MCF 10A (cell line): ENCODE results near the gene CFAP210. TPM values are rescaled to one million over a fixed set of nuclear protein-coding genes. Genes with fewer than 3 reads are reported as not detected.

Source experiments
- Bru-seq: library from RNA; stranded (reverse); fragments of 400-500 nt; gene quantifications from one replicate; lab custom pipeline; 2021; lab: Mats Ljungman, UMichigan
- BruChase-seq, 2 experiments: library from RNA; stranded (reverse); fragments of 400-500 nt; gene quantifications; one replicate each; lab custom pipeline; 2021; lab: Mats Ljungman, UMichigan
- BruUV-seq: library from RNA; stranded (reverse); fragments of 400-500 nt; replicated peaks from 2 replicates; lab custom pipeline; 2021; lab: Mats Ljungman, UMichigan
- CTCF ChIA-PET: fragments of 300-600 bp; sonication (Branson Sonifier 250); formaldehyde crosslinking; extraction: SDS; loops from one replicate; lab custom pipeline; 2021; ENCODE audit warnings: antibody characterized with exemption, inconsistent platforms; lab: Yijun Ruan, JAX
- POLR2A ChIA-PET: fragments of 300-600, 350-650 bp; sonication (Branson Sonifier 250); formaldehyde crosslinking; extraction: SDS; loops from one replicate; lab custom pipeline; 2020; ENCODE audit warnings: antibody characterized with exemption, inconsistent platforms; lab: Yijun Ruan, JAX
- DNase-seq: peaks from one replicate; pipeline ENCODE4 v3.0.0-alpha.2; 2018; ENCODE audit not compliant: unreplicated experiment
- H3K27ac Mint-ChIP-seq: one replicate; pipeline ENCODE4 v1.8.0; 2022; ENCODE audit warnings: mild to moderate bottlenecking, low read depth, mixed read lengths; ENCODE audit not compliant: unreplicated experiment
- H3K27me3 Mint-ChIP-seq: one replicate; pipeline ENCODE4 v1.8.0; 2022; ENCODE audit warnings: mixed read lengths; ENCODE audit not compliant: insufficient read depth, unreplicated experiment
- H3K36me3 Mint-ChIP-seq: one replicate; pipeline ENCODE4 v1.8.0; 2022; ENCODE audit warnings: mild to moderate bottlenecking, moderate library complexity, mixed read lengths; ENCODE audit not compliant: insufficient read depth, unreplicated experiment
- H3K4me1 Mint-ChIP-seq: one replicate; pipeline ENCODE4 v1.8.0; 2022; ENCODE audit warnings: mixed read lengths; ENCODE audit not compliant: insufficient read depth, unreplicated experiment
- H3K4me3 Mint-ChIP-seq: one replicate; pipeline ENCODE4 v1.8.0; 2022; ENCODE audit warnings: mild to moderate bottlenecking, moderate library complexity, mixed read lengths; ENCODE audit not compliant: unreplicated experiment
- H3K9me3 Mint-ChIP-seq: one replicate; pipeline ENCODE4 v1.8.0; 2022; ENCODE audit warnings: mixed read lengths; ENCODE audit not compliant: unreplicated experiment
- CTCF ChIP-seq: fragments of 200-600 bp; IDR thresholded peaks from one replicate; pipeline ENCODE4 v1.8.0; 2022; ENCODE audit warnings: antibody characterized with exemption, mild to moderate bottlenecking; ENCODE audit not compliant: unreplicated experiment
- intact Hi-C: fragments of 100-400 bp; cut with micrococcal nuclease; formaldehyde crosslinking; loops from 2 replicates; pipeline ENCODE4 v1.14.1; 2022
- long read RNA-seq: library from polyadenylated mRNA; stranded (forward); transcript quantifications from one replicate; pipeline ENCODE4 v2.0.0, GENCODE V29; 2022
- total RNA-seq: library from RNA; stranded (reverse); gene quantifications from 2 replicates; pipeline ENCODE4 v1.2.3, GENCODE V29; 2022

The CFAP210 gene
- total RNA-seq = not detected in 2 replicates
- percentile 49 among the genes with signal in this experiment for Bru-seq, nascent RNA
- percentile 25 among the genes with signal in this experiment for BruChase-seq, experiment 1, labeled RNA remaining after a 6-hour chase
- BruChase-seq, experiment 2, labeled RNA remaining after a 2-hour chase = percentile 30 among the genes with signal in this experiment
- long read RNA-seq, partial matches to known transcripts = 0 of 2 reads
- long read RNA-seq, other reads (novel, unspliced or antisense) = 1 of 2 reads

- peaks cover 9% of the 10 kb centered on the region for H3K9me3 Mint-ChIP-seq
- BruUV-seq = TSS peak; percentile 75
- H3K4me1 Mint-ChIP-seq = peaks cover 6% of the 10 kb centered on the region
- peak; percentile 95 for DNase-seq
- CTCF ChIA-PET = interaction anchor here (0.7 to 1.7 kb wide), 3 partner anchors 9 to 79 kb away, joined by 4 to 8 read pairs (median 4); no protein-coding TSS in a partner anchor
- TF ChIP-seq CTCF = no peak
- intact Hi-C loops = loop anchor here (10.0 kb wide), 1 partner anchor 100 kb away; the partner anchor contains the start of gene SSB
- peak within 1 kb of the TSS; percentile 91 for H3K27ac Mint-ChIP-seq
- peaks cover 16% of the 10 kb centered on the region for H3K27me3 Mint-ChIP-seq
- H3K36me3 Mint-ChIP-seq = peaks cover 11% of the 10 kb centered on the region
- H3K4me3 Mint-ChIP-seq = peak within 1 kb of the TSS; percentile 84
- POLR2A ChIA-PET = interaction anchor here (0.6 to 2.1 kb wide), 8 partner anchors 10 to 236 kb away, joined by 3 to 13 read pairs (median 4); partner anchors contain the start of gene PPIG
These were observed at the start of gene CFAP210, which contains the start of gene PHOSPHO2 for GRCh38 chr2:169694113-169694893. Gene CFAP210, minus strand, starts transcription at chr2:169694405. Its CDS starts 78 bp downstream, at chr2:169694327. Gene PHOSPHO2, plus strand, starts transcription at chr2:169694469. Its CDS starts 6,503 bp downstream, at chr2:169700972.

GRCh38 chr2:169743549-169743948, 49.3 kb upstream of the CFAP210 start:
- Mint-ChIP-seq H3K9me3 (no peaks in the 10 kb centered on the region), H3K4me1 (no peaks in the 10 kb centered on the region), H3K4me3 (no peak overlapping the region), H3K27ac (no peak overlapping the region), H3K27me3 (no peaks in the 10 kb centered on the region), H3K36me3 (peaks cover 20% of the 10 kb centered on the region)
- ChIA-PET CTCF (interaction anchor here (2.2 kb wide), 1 partner anchor 8 kb away, joined by 6 read pairs; no protein-coding TSS in a partner anchor), POLR2A (interaction anchor here (0.6 to 1.2 kb wide), 2 partner anchors 9 to 547 kb away, joined by 3 to 4 read pairs; no protein-coding TSS in a partner anchor)
- BruUV-seq = no TSS peak
- intact Hi-C loops = no loop called here
- TF ChIP-seq CTCF = no peak
- DNase-seq = no peak

- H3K4me1 Mint-ChIP-seq = no peaks in the 10 kb centered on the region
- no TSS peak for BruUV-seq
- DNase-seq = no peak
- CTCF ChIA-PET = interaction anchor here (0.6 kb wide), 1 partner anchor 59 kb away, joined by 3 read pairs; the partner anchor contains the start of gene SSB
- POLR2A ChIA-PET = no interaction called here
- peaks cover 11% of the 10 kb centered on the region for H3K36me3 Mint-ChIP-seq
- no peak for TF ChIP-seq CTCF
- H3K27me3 Mint-ChIP-seq = no peaks in the 10 kb centered on the region
- no peak overlapping the region for H3K27ac Mint-ChIP-seq
- intact Hi-C loops = no loop called here
- no peak overlapping the region for H3K4me3 Mint-ChIP-seq
- no peaks in the 10 kb centered on the region for H3K9me3 Mint-ChIP-seq
These were observed 45.1 kb upstream of the CFAP210 start for GRCh38 chr2:169739351-169739750.
